KG1 (cell line): ENCODE results near the gene OAT.

Experiments
- DNase-seq: peaks from one replicate; lab custom pipeline; 2025; lab: John Stamatoyannopoulos, UW

Gene OAT

GRCh38 chr10:124353091-124353815 lies 65.5 kb downstream of the OAT start:
- DNase-seq = no peak

GRCh38 chr10:124351481-124352220 lies 67.1 kb downstream of the OAT start:
- DNase-seq = no peak

GRCh38 chr10:124350806-124351205 lies 67.9 kb downstream of the OAT start:
- no peak for DNase-seq

GRCh38 chr10:124349996-124350280 lies 68.8 kb downstream of the OAT start:
- no peak for DNase-seq

GRCh38 chr10:124349231-124349995 lies 69.3 kb downstream of the OAT start:
- DNase-seq = no peak

GRCh38 chr10:124348801-124349200 lies 69.9 kb downstream of the OAT start:
- no peak for DNase-seq

- no peak for DNase-seq
Measured at GRCh38 chr10:124347956-124348355, 70.8 kb downstream of the OAT start.
